ENCODE measurements around the gene ZNF776.

GRCh38 chr19:57803594-57804325 lies 57.1 kb downstream of the ZNF776 start:
- TF ChIP-seq CTCF (IDR thresholded peaks at IDR 0.05) (no peak), POLR2AphosphoS5 (IDR thresholded peaks at IDR 0.05) (no peak)

All from upper lobe of left lung (tissue), 4 donors.